BJ (cell line): ENCODE results near the gene KHDC4. TPM values are rescaled to one million over a fixed set of nuclear protein-coding genes. Genes with fewer than 3 reads are reported as not detected.

ENCODE experiments used
- CTCF ChIA-PET: fragments of 350-600 bp; formaldehyde crosslinking; extraction: SDS; loops from one replicate; lab custom pipeline; 2021; ENCODE audit warnings: antibody characterized with exemption, inconsistent platforms; lab: Yijun Ruan, JAX
- POLR2A ChIA-PET: fragments of 300-600 bp; sonication (Branson Sonifier 250); formaldehyde crosslinking; extraction: SDS; loops from one replicate; lab custom pipeline; 2021; ENCODE audit warnings: antibody characterized with exemption; lab: Charles Lee
- DNase-seq: peaks from one replicate; pipeline ENCODE4 v3.0.0-alpha.2; 2011; ENCODE audit warnings: low read depth
- H3K27me3 ChIP-seq: 2 replicates; pipeline ENCODE4 v1.6.0; 2011; ENCODE audit warnings: low read length; ENCODE audit not compliant: control insufficient read depth, insufficient read depth
- H3K36me3 ChIP-seq: 2 replicates; pipeline ENCODE4 v1.5.1; 2011; ENCODE audit warnings: low read length; ENCODE audit not compliant: control insufficient read depth, insufficient read depth
- H3K4me3 ChIP-seq: 2 replicates; pipeline ENCODE4 v1.5.1; 2011; ENCODE audit warnings: low read depth, mild to moderate bottlenecking, control low read depth, low read length
- CTCF ChIP-seq: IDR thresholded peaks from 2 replicates; pipeline ENCODE4 v1.5.1; 2011; ENCODE audit warnings: low read depth, mild to moderate bottlenecking, control low read depth, inconsistent platforms, low read length, moderate library complexity; ENCODE audit not compliant: insufficient read depth
- polyA plus RNA-seq: library from polyadenylated mRNA; depleted of rRNA; stranded (reverse); fragments of >200 nt; gene quantifications from 2 replicates; pipeline ENCODE4 v1.2.3, GENCODE V29; 2011

The KHDC4 gene
- polyA plus RNA-seq, 1 experiment: 39.0 TPM

GRCh38 chr1:155913969-155914757 is 20.1 kb downstream of the KHDC4 start:
- ChIA-PET CTCF (no interaction called here), POLR2A (interaction anchor here (0.7 to 0.9 kb wide), 2 partner anchors 18 to 61 kb away, joined by 5 to 7 read pairs; no protein-coding TSS in a partner anchor)
- Histone ChIP-seq H3K4me3 (no peak overlapping the region), H3K36me3 (peaks cover 14% of the 10 kb centered on the region), H3K27me3 (no peaks in the 10 kb centered on the region)
- TF ChIP-seq CTCF: no peak
- DNase-seq: no peak

DNA sequence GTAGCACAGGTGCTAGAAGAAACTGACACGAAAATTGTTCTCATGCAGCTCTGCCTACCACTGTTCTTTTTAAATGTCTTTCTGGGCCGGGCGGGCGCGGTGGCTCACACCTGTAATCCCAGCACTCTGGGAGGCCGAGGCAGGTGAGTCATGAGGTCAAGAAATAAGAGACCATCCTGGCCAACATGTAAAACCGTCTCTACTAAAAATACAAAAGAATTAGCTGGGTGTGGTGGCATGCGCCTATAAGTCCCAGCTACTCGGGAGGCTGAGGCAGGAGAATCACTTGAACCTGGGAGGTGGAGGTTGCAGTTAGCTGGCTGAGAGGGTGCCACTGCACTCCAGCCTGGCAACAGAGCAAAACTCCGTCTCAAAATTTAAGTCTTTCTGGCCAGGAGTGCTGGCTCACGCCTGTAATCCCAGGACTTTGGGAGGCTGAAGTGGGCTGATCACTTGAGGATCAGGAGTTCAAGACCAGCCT is 22.1 kb downstream of the KHDC4 start:
- Histone ChIP-seq H3K36me3 (peaks cover 10% of the 10 kb centered on the region), H3K27me3 (no peaks in the 10 kb centered on the region), H3K4me3 (no peak overlapping the region)
- DNase-seq: no peak
- TF ChIP-seq CTCF: no peak
- POLR2A ChIA-PET: no interaction called here
- CTCF ChIA-PET: no interaction called here

GRCh38 chr1:155911156-155912055 is 22.8 kb downstream of the KHDC4 start, which contains the start of gene RIT1:
TSS of gene RIT1 (minus strand) at chr1:155911349. CDS start at chr1:155910761, 588 bp downstream.
- POLR2A ChIA-PET: no interaction called here
- no peaks in the 10 kb centered on the region for H3K27me3 ChIP-seq

DNA sequence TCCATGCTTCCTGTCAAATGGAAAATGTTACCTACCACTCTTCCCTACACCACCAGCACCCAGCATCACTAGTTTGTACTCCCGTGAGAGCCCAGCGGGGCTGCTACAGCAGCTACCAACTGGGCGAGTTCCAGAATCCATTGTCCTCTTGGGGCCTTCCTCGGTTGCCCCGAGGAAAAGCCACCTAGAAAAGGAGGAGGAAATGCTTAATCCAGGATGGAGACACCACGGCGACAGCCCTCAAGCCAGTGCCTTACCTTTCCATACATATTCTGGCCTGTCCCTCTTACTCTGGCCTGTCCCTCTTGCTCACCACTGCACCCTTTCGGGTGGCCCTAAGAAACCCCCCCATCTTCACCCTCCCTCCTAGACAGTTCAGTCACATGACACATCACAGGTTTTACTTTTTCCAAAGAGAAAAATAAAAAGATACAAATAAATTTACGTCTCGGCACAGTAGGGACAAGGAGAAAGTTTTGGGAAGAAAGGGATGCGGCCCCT is 23.5 kb downstream of the KHDC4 start:
- CTCF ChIA-PET: no interaction called here
- H3K36me3 ChIP-seq: peaks cover 8% of the 10 kb centered on the region
- peak overlapping the region; percentile 59 for H3K4me3 ChIP-seq
- POLR2A ChIA-PET: no interaction called here
- H3K27me3 ChIP-seq: no peaks in the 10 kb centered on the region
- TF ChIP-seq CTCF: peak; percentile 25; the same call in 1 of the 2 replicates
- no peak for DNase-seq

More at GRCh38 chr1:155911156-155912055, 22.8 kb downstream of the KHDC4 start, which contains the start of gene RIT1:
- no peak for DNase-seq
- TF ChIP-seq CTCF: no peak
- Histone ChIP-seq H3K36me3 (peaks cover 8% of the 10 kb centered on the region), H3K4me3 (peak within 1 kb of the TSS; percentile 59)
- CTCF ChIA-PET: no interaction called here

GRCh38 chr1:155909894-155910293 is 24.3 kb downstream of the KHDC4 start:
- TF ChIP-seq CTCF: no peak

More at GRCh38 chr1:155909894-155910293, 24.3 kb downstream of the KHDC4 start:
- Histone ChIP-seq H3K27me3 (no peaks in the 10 kb centered on the region), H3K4me3 (peak overlapping the region; percentile 59), H3K36me3 (peaks cover 9% of the 10 kb centered on the region)
- CTCF ChIA-PET: interaction anchor here (0.6 to 1.1 kb wide), 2 partner anchors 80 to 204 kb away, joined by 3 read pairs; no protein-coding TSS in a partner anchor
- POLR2A ChIA-PET: interaction anchor here (1.0 kb wide), 1 partner anchor 52 kb away, joined by 10 read pairs; no protein-coding TSS in a partner anchor
- no peak for DNase-seq
